SK-N-SH (cell line): ENCODE results near the gene BCL2L11. TPM values are rescaled to one million over a fixed set of nuclear protein-coding genes. Genes with fewer than 3 reads are reported as not detected.

Experiments used
- CTCF ChIA-PET: fragments of 300-600, 350-600 bp; formaldehyde crosslinking; extraction: SDS; loops from one replicate; lab custom pipeline; 2021; lab: Yijun Ruan, JAX
- POLR2A ChIA-PET: fragments of 350-600 bp; sonication (Branson Sonifier 250); formaldehyde crosslinking; extraction: SDS; loops from one replicate; lab custom pipeline; 2020; ENCODE audit warnings: antibody characterized with exemption, inconsistent platforms; lab: Yijun Ruan, JAX
- DNase-seq: peaks from one replicate; pipeline ENCODE4 v3.0.0; 2012
- H2AFZ ChIP-seq: fragments of 200-600 bp; sonication (generic); 2 replicates; pipeline ENCODE4 v1.8.1; 2016; ENCODE audit warnings: antibody characterized with exemption, mild to moderate bottlenecking, low read depth
- H3F3A ChIP-seq: fragments of 200-600 bp; sonication (generic); replicated peaks from 2 replicates; pipeline ENCODE3; 2016; ENCODE audit warnings: antibody characterized with exemption, mild to moderate bottlenecking; ENCODE audit not compliant: insufficient read depth
- H3K27ac ChIP-seq, 2 experiments: fragments of 200-500 bp in 1 of 2; fragments of 200-600 bp in 1 of 2; sonication (Bioruptor generic) in 1 of 2; sonication (generic), shearing (Covaris generic) in 1 of 2; 2 replicates each; pipeline versions ENCODE4 v1.5.1 to v1.6.1; 2014 to 2016; ENCODE audit warnings: low read depth in 2 of 2, inconsistent platforms in 1 of 2, low read length in 1 of 2, mild to moderate bottlenecking in 1 of 2, mixed read lengths in 1 of 2
- H3K27me3 ChIP-seq: fragments of 200-600 bp; sonication (generic), shearing (Covaris generic); 2 replicates; pipeline ENCODE4 v1.6.1; 2016; ENCODE audit warnings: mixed run types; ENCODE audit not compliant: insufficient read depth
- H3K36me3 ChIP-seq, 2 experiments: fragments of 200-500 bp in 1 of 2; fragments of 200-600 bp in 1 of 2; sonication (Bioruptor generic) in 1 of 2; sonication (generic) in 1 of 2; replicated peaks in 1 of 2; 2 replicates each; pipeline versions ENCODE3 to v1.5.1; 2014 to 2016; ENCODE audit warnings: low read length in 1 of 2, mild to moderate bottlenecking in 1 of 2; ENCODE audit not compliant: insufficient read depth in 2 of 2, control insufficient read depth in 1 of 2
- H3K4me1 ChIP-seq, 2 experiments: fragments of 200-500 bp in 1 of 2; fragments of 200-600 bp in 1 of 2; sonication (Bioruptor generic) in 1 of 2; sonication (generic), shearing (Covaris generic) in 1 of 2; 2 replicates each; pipeline versions ENCODE4 v1.5.1 to v1.6.1; 2014 to 2016; ENCODE audit warnings: low read depth in 1 of 2, low read length in 1 of 2, mixed run types in 1 of 2; ENCODE audit not compliant: insufficient read depth in 2 of 2, control insufficient read depth in 1 of 2
- H3K4me2 ChIP-seq: fragments of 200-600 bp; sonication (generic), shearing (Covaris generic); 2 replicates; pipeline ENCODE4 v1.6.1; 2017; ENCODE audit warnings: mixed run types
- H3K4me3 ChIP-seq, 2 experiments: fragments of 200-500 bp in 1 of 2; fragments of 200-600 bp in 1 of 2; sonication (Bioruptor generic) in 1 of 2; sonication (generic), shearing (Covaris generic) in 1 of 2; 2 replicates each; pipeline versions ENCODE4 v1.5.1 to v1.8.1; 2014 to 2016; ENCODE audit warnings: low read depth in 2 of 2, inconsistent platforms in 1 of 2, low read length in 1 of 2, mild to moderate bottlenecking in 1 of 2, mixed read lengths in 1 of 2, moderate library complexity in 1 of 2
- H3K79me2 ChIP-seq: fragments of 200-600 bp; sonication (generic); 2 replicates; pipeline ENCODE4 v1.8.1; 2017; ENCODE audit warnings: mild to moderate bottlenecking; ENCODE audit not compliant: insufficient read depth
- H3K9ac ChIP-seq: fragments of 200-600 bp; sonication (generic); 2 replicates; pipeline ENCODE4 v1.6.1; 2017; ENCODE audit warnings: mixed run types
- H3K9me2 ChIP-seq: fragments of 200-600 bp; sonication (generic); 2 replicates; pipeline ENCODE4 v1.6.1; 2017; ENCODE audit warnings: mixed run types
- H3K9me3 ChIP-seq: fragments of 200-600 bp; sonication (generic); 2 replicates; pipeline ENCODE4 v1.6.1; 2017; ENCODE audit warnings: mixed run types, mild to moderate bottlenecking, moderate library complexity
- H4K20me1 ChIP-seq: fragments of 200-600 bp; sonication (generic); 2 replicates; pipeline ENCODE4 v1.6.1; 2017; ENCODE audit warnings: mild to moderate bottlenecking, mixed run types; ENCODE audit not compliant: insufficient read depth
- CHD2 ChIP-seq: fragments of 150-350 bp; IDR thresholded peaks from 2 replicates; pipeline ENCODE4 v1.6.1; 2018; ENCODE audit warnings: low read length; ENCODE audit not compliant: partially characterized antibody
- ELF1 ChIP-seq: IDR thresholded peaks from 2 replicates; pipeline ENCODE4 v1.4.0; 2012
- EP300 ChIP-seq, 2 experiments: IDR thresholded peaks; 2 replicates each; pipeline versions ENCODE4 v1.4.0 to v1.6.1; 2012; ENCODE audit warnings: borderline replicate concordance in 1 of 2, low read depth in 1 of 2, low read length in 1 of 2
- FOSL2 ChIP-seq: IDR thresholded peaks from 2 replicates; pipeline ENCODE4 v1.4.0; 2012; ENCODE audit warnings: low read depth, mild to moderate bottlenecking, moderate library complexity, borderline replicate concordance
- FOXM1 ChIP-seq: IDR thresholded peaks from 2 replicates; pipeline ENCODE4 v1.4.0; 2012; ENCODE audit warnings: low read depth, mild to moderate bottlenecking
- GABPA ChIP-seq: IDR thresholded peaks from 2 replicates; pipeline ENCODE4 v1.4.0; 2012; ENCODE audit warnings: low read depth, mild to moderate bottlenecking
- GATA2 ChIP-seq: sonication (generic); formaldehyde crosslinking; IDR thresholded peaks from 2 replicates; pipeline ENCODE4 v1.5.0; 2020; ENCODE audit warnings: mild to moderate bottlenecking, missing genetic modification reagents
- JUND ChIP-seq: IDR thresholded peaks from 2 replicates; pipeline ENCODE4 v1.4.0; 2012
- MXI1 ChIP-seq: IDR thresholded peaks from 2 replicates; pipeline ENCODE4 v1.6.1; 2012; ENCODE audit warnings: mild to moderate bottlenecking, low read depth, low read length, improper control_type of control experiment
- NFIC ChIP-seq: IDR thresholded peaks from 2 replicates; pipeline ENCODE4 v1.4.0; 2012; ENCODE audit warnings: borderline replicate concordance
- NRF1 ChIP-seq: IDR thresholded peaks from 2 replicates; pipeline ENCODE4 v1.6.1; 2012; ENCODE audit warnings: low read depth, mild to moderate bottlenecking, low read length
- POLR2AphosphoS5 ChIP-seq: IDR thresholded peaks from 2 replicates; pipeline ENCODE4 v1.6.1; 2012; ENCODE audit warnings: low read depth, low read length
- RCOR1 ChIP-seq: fragments of 150-350 bp; IDR thresholded peaks from 2 replicates; pipeline ENCODE4 v1.6.1; 2017; ENCODE audit warnings: antibody characterized with exemption, low read length
- TAF1 ChIP-seq: IDR thresholded peaks from 2 replicates; pipeline ENCODE4 v1.6.1; 2012; ENCODE audit warnings: low read depth, mild to moderate bottlenecking, low read length, moderate library complexity, borderline replicate concordance
- TEAD4 ChIP-seq: IDR thresholded peaks from 2 replicates; pipeline ENCODE4 v1.4.0; 2012; ENCODE audit warnings: mild to moderate bottlenecking, borderline replicate concordance; ENCODE audit not compliant: insufficient read depth
- WGBS: methylation state at CpG from one replicate; pipeline ENCODE4 v1.1.6; 2017; ENCODE audit warnings: low lambda C conversion rate; 5-methylcytosine and 5-hydroxymethylcytosine counted together
- polyA plus RNA-seq, 3 experiments: library from polyadenylated mRNA; depleted of rRNA; stranded (reverse); fragments of >200 nt; gene quantifications; 2 replicates each; pipeline ENCODE4 v1.2.3, GENCODE V29; 2012
- TF ChIP-seq, protein P1 (sequence below): fragments of 150-350 bp; IDR thresholded peaks from 2 replicates; pipeline ENCODE4 v1.6.1; 2016; ENCODE audit warnings: mild to moderate bottlenecking, low read depth, low read length
- TF ChIP-seq, protein P2 (sequence below): IDR thresholded peaks from 2 replicates; pipeline ENCODE4; 2012
- TF ChIP-seq, protein P3 (sequence below): fragments of 150-350 bp; IDR thresholded peaks from 2 replicates; pipeline ENCODE4 v1.6.1; 2017; ENCODE audit warnings: antibody characterized with exemption, low read length, low read depth, borderline replicate concordance
- TF ChIP-seq, protein P4 (sequence below): IDR thresholded peaks from 2 replicates; pipeline ENCODE4 v1.4.0; 2012; ENCODE audit warnings: low read depth, borderline replicate concordance
- TF ChIP-seq, protein P5 (sequence below): IDR thresholded peaks from 2 replicates; pipeline ENCODE4 v1.4.0; 2012; ENCODE audit warnings: low read depth

BCL2L11 gene
- polyA plus RNA-seq, 1 of the 3 experiments (the other 2 are of a cell fraction), result 3.3 TPM

DNA sequence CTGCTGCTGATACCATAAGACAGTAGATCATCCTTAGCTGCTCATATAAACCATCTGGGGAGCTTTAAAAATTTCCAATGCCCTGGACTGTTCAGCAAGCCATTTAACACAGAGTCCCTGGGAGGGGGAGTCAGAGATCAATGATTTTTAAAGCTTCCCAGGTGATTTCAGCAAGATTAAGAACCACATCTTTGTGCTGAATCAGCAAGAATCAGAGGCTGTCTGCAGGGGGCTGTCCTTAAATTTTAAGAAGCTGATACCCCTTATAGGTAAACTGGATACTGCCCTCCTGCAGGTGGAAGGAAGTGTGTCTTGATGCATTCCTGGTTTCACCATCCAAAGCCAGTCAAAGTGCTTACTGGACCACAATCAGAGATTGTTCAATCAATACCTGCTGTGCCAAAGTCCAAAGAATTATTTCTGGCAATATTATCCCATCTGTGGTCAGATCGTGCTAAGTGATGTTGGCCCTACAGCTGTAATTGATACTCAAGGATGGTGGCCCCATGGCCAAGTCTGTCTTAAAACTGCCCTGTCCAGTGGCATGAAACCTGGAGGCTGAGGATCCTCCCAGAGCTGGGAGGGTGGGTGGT, 72.2 kb downstream of the BCL2L11 start:
- Histone ChIP-seq H3K36me3 (no peaks in the 10 kb centered on the region), H2AFZ (no peak overlapping the region), H3K9ac (no peak overlapping the region), H3K79me2 (no peaks in the 10 kb centered on the region), H3K27ac (no peak overlapping the region), H3K9me2 (no peaks in the 10 kb centered on the region)
- WGBS, result no CpG with 5 or more reads among the region's 1 CpG
- no peak for DNase-seq
- ChIA-PET POLR2A (no interaction called here), CTCF (interaction anchor here (0.7 kb wide), 1 partner anchor 8 kb away, joined by 3 read pairs; no protein-coding TSS in a partner anchor)
- no peak for TF ChIP-seq MXI1
- TF ChIP-seq JUND, result no peak
- TF ChIP-seq, protein P1, sequence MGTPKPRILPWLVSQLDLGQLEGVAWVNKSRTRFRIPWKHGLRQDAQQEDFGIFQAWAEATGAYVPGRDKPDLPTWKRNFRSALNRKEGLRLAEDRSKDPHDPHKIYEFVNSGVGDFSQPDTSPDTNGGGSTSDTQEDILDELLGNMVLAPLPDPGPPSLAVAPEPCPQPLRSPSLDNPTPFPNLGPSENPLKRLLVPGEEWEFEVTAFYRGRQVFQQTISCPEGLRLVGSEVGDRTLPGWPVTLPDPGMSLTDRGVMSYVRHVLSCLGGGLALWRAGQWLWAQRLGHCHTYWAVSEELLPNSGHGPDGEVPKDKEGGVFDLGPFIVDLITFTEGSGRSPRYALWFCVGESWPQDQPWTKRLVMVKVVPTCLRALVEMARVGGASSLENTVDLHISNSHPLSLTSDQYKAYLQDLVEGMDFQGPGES, result no peak
- TF ChIP-seq, protein P2, sequence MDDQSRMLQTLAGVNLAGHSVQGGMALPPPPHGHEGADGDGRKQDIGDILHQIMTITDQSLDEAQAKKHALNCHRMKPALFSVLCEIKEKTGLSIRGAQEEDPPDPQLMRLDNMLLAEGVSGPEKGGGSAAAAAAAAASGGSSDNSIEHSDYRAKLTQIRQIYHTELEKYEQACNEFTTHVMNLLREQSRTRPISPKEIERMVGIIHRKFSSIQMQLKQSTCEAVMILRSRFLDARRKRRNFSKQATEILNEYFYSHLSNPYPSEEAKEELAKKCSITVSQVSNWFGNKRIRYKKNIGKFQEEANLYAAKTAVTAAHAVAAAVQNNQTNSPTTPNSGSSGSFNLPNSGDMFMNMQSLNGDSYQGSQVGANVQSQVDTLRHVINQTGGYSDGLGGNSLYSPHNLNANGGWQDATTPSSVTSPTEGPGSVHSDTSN, result no peak
- no peak for TF ChIP-seq NFIC
- no peak for TF ChIP-seq ELF1
- TF ChIP-seq FOXM1, result no peak
- no peak for TF ChIP-seq GATA2 (CRISPR knock-in tag)
- TF ChIP-seq RCOR1, result no peak
- no peak for TF ChIP-seq NRF1
- TF ChIP-seq, all 33 proteins: peak for 0
- no peak overlapping the region for H3K4me3 ChIP-seq
- no peak overlapping the region for H3K4me2 ChIP-seq
- no peaks in the 10 kb centered on the region for H3F3A ChIP-seq
- H3K27me3 ChIP-seq, result no peaks in the 10 kb centered on the region
- H4K20me1 ChIP-seq, result no peaks in the 10 kb centered on the region
- H3K4me1 ChIP-seq, result no peaks in the 10 kb centered on the region; a peak in 1 of 4 replicates
- H3K9me3 ChIP-seq, result no peaks in the 10 kb centered on the region

DNA sequence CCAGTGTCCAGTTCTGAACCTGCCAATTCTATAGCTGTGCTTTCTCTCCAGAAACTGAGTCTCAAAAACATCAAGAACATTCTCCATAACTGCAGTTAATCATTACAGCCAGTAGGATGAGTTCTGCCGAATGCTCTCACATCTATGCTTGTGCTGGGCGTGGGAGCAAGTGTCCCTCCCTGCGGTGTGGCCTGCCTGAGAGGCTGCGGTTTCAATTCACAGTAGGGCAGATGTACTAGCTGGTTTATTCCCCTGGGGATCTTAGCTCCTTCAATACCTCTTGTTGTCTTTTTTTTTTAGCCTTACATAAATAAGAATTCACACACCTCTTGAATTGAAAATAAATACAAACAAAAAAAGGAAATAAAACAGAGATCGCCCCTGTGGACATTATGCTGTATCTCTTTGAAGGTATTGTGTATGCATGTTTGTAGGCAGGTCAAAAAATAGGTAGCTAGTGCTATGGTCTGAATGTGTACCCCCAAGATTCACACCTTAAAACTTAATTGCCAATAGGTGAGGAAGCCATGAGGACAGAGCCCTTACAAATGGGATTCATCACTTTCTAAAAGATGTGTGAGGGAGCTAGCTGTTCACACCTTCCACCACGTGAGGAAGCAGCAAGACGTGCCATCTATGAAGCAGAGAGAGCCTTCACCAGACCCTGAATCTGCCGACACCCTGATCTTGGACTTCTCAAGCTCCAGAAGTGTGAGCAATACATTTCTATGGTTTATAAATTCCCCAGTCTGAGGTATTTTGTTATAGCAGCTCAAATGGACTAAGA, 74.3 kb downstream of the BCL2L11 start:
- no peaks in the 10 kb centered on the region for H4K20me1 ChIP-seq
- H2AFZ ChIP-seq, result no peak overlapping the region
- no peaks in the 10 kb centered on the region for H3K27me3 ChIP-seq
- no peak overlapping the region for H3K4me3 ChIP-seq
- TF ChIP-seq TEAD4 (no peak), EP300 (IDR thresholded peaks at IDR 0.05; ENCODE audit: borderline replicate concordance in 1 of 2, low read depth in 1 of 2, low read length in 1 of 2) (no peak), ELF1 (no peak), RCOR1 (no peak), TAF1 (no peak), FOSL2 (no peak), POLR2AphosphoS5 (no peak), GABPA (no peak), CHD2 (no peak)
- TF ChIP-seq, protein P1, result no peak
- TF ChIP-seq, protein P3, sequence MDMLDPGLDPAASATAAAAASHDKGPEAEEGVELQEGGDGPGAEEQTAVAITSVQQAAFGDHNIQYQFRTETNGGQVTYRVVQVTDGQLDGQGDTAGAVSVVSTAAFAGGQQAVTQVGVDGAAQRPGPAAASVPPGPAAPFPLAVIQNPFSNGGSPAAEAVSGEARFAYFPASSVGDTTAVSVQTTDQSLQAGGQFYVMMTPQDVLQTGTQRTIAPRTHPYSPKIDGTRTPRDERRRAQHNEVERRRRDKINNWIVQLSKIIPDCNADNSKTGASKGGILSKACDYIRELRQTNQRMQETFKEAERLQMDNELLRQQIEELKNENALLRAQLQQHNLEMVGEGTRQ, result no peak
- TF ChIP-seq, protein P4, sequence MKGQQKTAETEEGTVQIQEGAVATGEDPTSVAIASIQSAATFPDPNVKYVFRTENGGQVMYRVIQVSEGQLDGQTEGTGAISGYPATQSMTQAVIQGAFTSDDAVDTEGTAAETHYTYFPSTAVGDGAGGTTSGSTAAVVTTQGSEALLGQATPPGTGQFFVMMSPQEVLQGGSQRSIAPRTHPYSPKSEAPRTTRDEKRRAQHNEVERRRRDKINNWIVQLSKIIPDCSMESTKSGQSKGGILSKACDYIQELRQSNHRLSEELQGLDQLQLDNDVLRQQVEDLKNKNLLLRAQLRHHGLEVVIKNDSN, result no peak
- TF ChIP-seq, protein P5, sequence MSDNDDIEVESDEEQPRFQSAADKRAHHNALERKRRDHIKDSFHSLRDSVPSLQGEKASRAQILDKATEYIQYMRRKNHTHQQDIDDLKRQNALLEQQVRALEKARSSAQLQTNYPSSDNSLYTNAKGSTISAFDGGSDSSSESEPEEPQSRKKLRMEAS, result no peak
- TF ChIP-seq, all 33 proteins: peak for 0
- 93% methylated on average over 8 of the region's 8 CpGs for WGBS
- H3K27ac ChIP-seq, result no peak overlapping the region
- H3K9ac ChIP-seq, result no peak overlapping the region
- CTCF ChIA-PET, result interaction anchor here (0.6 kb wide), 1 partner anchor 23 kb away, joined by 3 read pairs; no protein-coding TSS in a partner anchor
- POLR2A ChIA-PET, result interaction anchor here (0.7 kb wide), 1 partner anchor 33 kb away, joined by 3 read pairs; no protein-coding TSS in a partner anchor
- no peaks in the 10 kb centered on the region for H3K79me2 ChIP-seq
- H3K9me2 ChIP-seq, result no peaks in the 10 kb centered on the region
- no peaks in the 10 kb centered on the region; a peak in 1 of 4 replicates for H3K4me1 ChIP-seq
- H3K36me3 ChIP-seq, result no peaks in the 10 kb centered on the region
- no peak for DNase-seq
- no peaks in the 10 kb centered on the region for H3F3A ChIP-seq
- no peak overlapping the region for H3K4me2 ChIP-seq
- no peaks in the 10 kb centered on the region for H3K9me3 ChIP-seq
